GM12878 (cell line): Measurements from ENCODE around the gene EPOP. TPM values are rescaled to one million over a fixed set of nuclear protein-coding genes. Genes with fewer than 3 reads are reported as not detected.

Experiments used
- ATAC-seq: fragments of 200-7000 bp; cut with Tn5 transposase; 3 replicates; pipeline ENCODE4 v1.9.1; 2020; ENCODE audit warnings: mild to moderate bottlenecking, moderate library complexity
- BruUV-seq: library from RNA; stranded (reverse); fragments of 400-500 nt; replicated peaks from 2 replicates; lab custom pipeline; 2021; lab: Mats Ljungman, UMichigan
- CTCF ChIA-PET: fragments of 300-600 bp; sonication (Branson Sonifier 250); formaldehyde crosslinking; extraction: SDS; loops from one replicate; lab custom pipeline; 2021; ENCODE audit warnings: inconsistent platforms; lab: Yijun Ruan, JAX
- POLR2A ChIA-PET: fragments of 350-600 bp; formaldehyde crosslinking; extraction: SDS; loops from one replicate; lab custom pipeline; 2021; ENCODE audit warnings: inconsistent platforms; lab: Charles Lee
- RAD21 ChIA-PET: fragments of 300-600 bp; sonication (Branson Sonifier 250); formaldehyde crosslinking; loops from one replicate; lab custom pipeline; 2023; ENCODE audit warnings: antibody characterized with exemption; ENCODE audit not compliant: unreplicated experiment; lab: Charles Lee
- SMC1A ChIA-PET: fragments of 300-600 bp; sonication (Branson Sonifier 250); formaldehyde crosslinking; loops from one replicate; lab custom pipeline; 2023; ENCODE audit not compliant: unreplicated experiment, uncharacterized antibody; lab: Charles Lee
- DNase-seq: peaks from one replicate; pipeline ENCODE4 v3.0.0-alpha.2; 2011; ENCODE audit warnings: low read depth, low spot score
- FAIRE-seq: peaks from 3 replicates; lab custom pipeline; 2011; peaks lifted over from hg19 to GRCh38; lab: Jason Lieb, UNC
- H2AFZ ChIP-seq: 2 replicates; pipeline ENCODE4 v1.6.0; 2011; ENCODE audit warnings: low read depth, low read length, control low read depth; ENCODE audit not compliant: control insufficient read depth
- H3K27ac ChIP-seq: 2 replicates; pipeline ENCODE4 v1.5.1; 2011; ENCODE audit warnings: control low read depth; ENCODE audit not compliant: control insufficient read depth, insufficient read depth
- H3K27me3 ChIP-seq, 2 experiments: replicated peaks in 1 of 2; 2 replicates each; pipeline versions ENCODE4 v1.6.0 to v1.6.1; 2011; ENCODE audit warnings: low read length in 1 of 2; ENCODE audit not compliant: control insufficient read depth in 2 of 2, insufficient read depth in 2 of 2
- H3K36me3 ChIP-seq, 2 experiments: 2 replicates each; pipeline ENCODE4 v1.5.1; 2011; ENCODE audit warnings: low read length in 1 of 2; ENCODE audit not compliant: control insufficient read depth in 2 of 2, insufficient read depth in 2 of 2
- H3K4me1 ChIP-seq: 2 replicates; pipeline ENCODE4 v1.6.1; 2011; ENCODE audit warnings: mild to moderate bottlenecking, low read length, moderate library complexity, mixed read lengths; ENCODE audit not compliant: control insufficient read depth, insufficient read depth
- H3K4me2 ChIP-seq: 2 replicates; pipeline ENCODE4 v1.6.0; 2011; ENCODE audit warnings: control low read depth; ENCODE audit not compliant: control insufficient read depth, insufficient read depth
- H3K4me3 ChIP-seq: fragments of 200-600 bp; sonication (generic); 2 replicates; pipeline ENCODE4 v1.5.1; 2016
- H3K79me2 ChIP-seq: 2 replicates; pipeline ENCODE4 v1.6.0; 2011; ENCODE audit warnings: low read length; ENCODE audit not compliant: control insufficient read depth, insufficient read depth
- H3K9ac ChIP-seq: 2 replicates; pipeline ENCODE4 v1.8.0; 2011; ENCODE audit warnings: low read length, control low read depth, mixed read lengths; ENCODE audit not compliant: control insufficient read depth, insufficient read depth
- H3K9me3 ChIP-seq: replicated peaks from 3 replicates; pipeline ENCODE4 v1.5.1; 2011; ENCODE audit warnings: mild to moderate bottlenecking, low read length; ENCODE audit not compliant: control insufficient read depth, insufficient read depth
- H4K20me1 ChIP-seq: 2 replicates; pipeline ENCODE4 v1.6.0; 2011; ENCODE audit not compliant: control insufficient read depth, insufficient read depth
- BHLHE40 ChIP-seq, 2 experiments: fragments of 450-650 bp in 1 of 2; IDR thresholded peaks; 2 replicates each; pipeline ENCODE4 v1.6.1; 2011 to 2017; ENCODE audit warnings: low read depth in 2 of 2, borderline replicate concordance in 1 of 2, improper control_type of control experiment in 1 of 2, low read length in 1 of 2, mild to moderate bottlenecking in 1 of 2
- ETV6 ChIP-seq, 2 experiments: fragments of 450-650 bp in 1 of 2; IDR thresholded peaks in 1 of 2; conservative IDR thresholded peaks in 1 of 2; 2 replicates each; pipeline ENCODE4 v1.6.1; 2014; ENCODE audit warnings: antibody characterized with exemption in 1 of 2, borderline replicate concordance in 1 of 2, low read depth in 1 of 2, mild to moderate bottlenecking in 1 of 2, moderate library complexity in 1 of 2
- RFX5 ChIP-seq: IDR thresholded peaks from 2 replicates; pipeline ENCODE4 v1.6.1; 2011; ENCODE audit warnings: low read depth, low read length, improper control_type of control experiment
- SIX5 ChIP-seq: IDR thresholded peaks from 2 replicates; pipeline ENCODE4 v1.6.1; 2011; ENCODE audit warnings: mild to moderate bottlenecking, low read depth, low read length, moderate library complexity; ENCODE audit not compliant: severe bottlenecking
- SMARCA5 ChIP-seq: fragments of 450-650 bp; IDR thresholded peaks from 2 replicates; pipeline ENCODE4 v1.6.1; 2017; ENCODE audit warnings: mild to moderate bottlenecking
- WRNIP1 ChIP-seq: IDR thresholded peaks from 2 replicates; pipeline ENCODE4 v1.6.1; 2011; ENCODE audit warnings: low read depth, low read length, improper control_type of control experiment, borderline replicate concordance
- ZNF274 ChIP-seq: IDR thresholded peaks from one replicate; pipeline ENCODE4 v1.8.0; 2011; ENCODE audit not compliant: insufficient read length, insufficient read depth
- ZZZ3 ChIP-seq: IDR thresholded peaks from 2 replicates; pipeline ENCODE4 v1.6.1; 2011; ENCODE audit warnings: low read depth; ENCODE audit not compliant: control insufficient read depth, insufficient read length
- WGBS: methylation state at CpG from one replicate; pipeline ENCODE4 v1.1.6; 2016; ENCODE audit warnings: low lambda C conversion rate; ENCODE audit not compliant: insufficient replicate concordance, insufficient coverage; ENCODE audit errors: missing lambda C conversion rate; 5-methylcytosine and 5-hydroxymethylcytosine counted together
- in situ Hi-C: fragments of 300-500 bp; cut with MboI; formaldehyde crosslinking; loops from 9 replicates; pipeline ENCODE4 v1.14.3; 2018; ENCODE audit warnings: mixed read lengths
- intact Hi-C: fragments of 100-400 bp; cut with micrococcal nuclease; formaldehyde crosslinking; loops from one replicate; pipeline ENCODE4 v1.14.2; 2022; ENCODE audit not compliant: unreplicated experiment
- polyA plus RNA-seq, 11 experiments: library from polyadenylated mRNA; depleted of rRNA in 4 of 11; unstranded in 6 of 11; stranded (reverse) in 5 of 11; fragments of >200 nt; fragmentation: Nextera tagmentation in 4 of 11; fragmentation: Illumina TruSeq in 1 of 11; extraction: Ambion mirVana in 4 of 11; extraction: Trizol in 1 of 11; gene quantifications; 1 replicate in 1 of 11; 2 replicates in 10 of 11; pipeline versions ENCODE4 v1.2.1 to v1.2.3, GENCODE V29; 2011 to 2016; ENCODE audit warnings: inconsistent platforms in 2 of 11, missing spikeins in 2 of 11, low read depth in 1 of 11
- total RNA-seq, 4 experiments: library from RNA; depleted of rRNA in 3 of 4; stranded (reverse); fragments of >200 nt in 3 of 4; fragmentation: Illumina TruSeq in 1 of 4; extraction: Trizol in 1 of 4; gene quantifications; 2 replicates each; pipeline versions ENCODE4 v1.2.1 to v1.2.3, GENCODE V29; 2013 to 2021
- TF ChIP-seq, protein P1 (sequence below): fragments of 450-650 bp; IDR thresholded peaks from 2 replicates; pipeline ENCODE4 v1.6.1; 2017; ENCODE audit warnings: mild to moderate bottlenecking, moderate library complexity
- TF ChIP-seq, protein P2 (sequence below): fragments of 450-650 bp; formaldehyde crosslinking; IDR thresholded peaks from 2 replicates; pipeline ENCODE4 v1.4.0; 2022; ENCODE audit warnings: mild to moderate bottlenecking, moderate library complexity

Gene EPOP
- total and polyA plus RNA-seq, 10 of the 15 experiments (the other 5 are each of a cell fraction or from before 2014, with no cell fraction given): 0.53 to 9.0 (median 3.7) TPM

- TF ChIP-seq BHLHE40 (IDR thresholded peaks at IDR 0.05; ENCODE audit: borderline replicate concordance in 1 of 2, low read depth in 2 of 2, low read length in 1 of 2): peak in 1 of 2 experiments; percentile 22; a peak in 1 of 4 replicates
- no peak for TF ChIP-seq ZZZ3
- peak; percentile 66 for TF ChIP-seq SMARCA5
These were observed 11.5 kb downstream of the EPOP start (continued) for GRCh38 chr17:38663125-38663751.

DNA sequence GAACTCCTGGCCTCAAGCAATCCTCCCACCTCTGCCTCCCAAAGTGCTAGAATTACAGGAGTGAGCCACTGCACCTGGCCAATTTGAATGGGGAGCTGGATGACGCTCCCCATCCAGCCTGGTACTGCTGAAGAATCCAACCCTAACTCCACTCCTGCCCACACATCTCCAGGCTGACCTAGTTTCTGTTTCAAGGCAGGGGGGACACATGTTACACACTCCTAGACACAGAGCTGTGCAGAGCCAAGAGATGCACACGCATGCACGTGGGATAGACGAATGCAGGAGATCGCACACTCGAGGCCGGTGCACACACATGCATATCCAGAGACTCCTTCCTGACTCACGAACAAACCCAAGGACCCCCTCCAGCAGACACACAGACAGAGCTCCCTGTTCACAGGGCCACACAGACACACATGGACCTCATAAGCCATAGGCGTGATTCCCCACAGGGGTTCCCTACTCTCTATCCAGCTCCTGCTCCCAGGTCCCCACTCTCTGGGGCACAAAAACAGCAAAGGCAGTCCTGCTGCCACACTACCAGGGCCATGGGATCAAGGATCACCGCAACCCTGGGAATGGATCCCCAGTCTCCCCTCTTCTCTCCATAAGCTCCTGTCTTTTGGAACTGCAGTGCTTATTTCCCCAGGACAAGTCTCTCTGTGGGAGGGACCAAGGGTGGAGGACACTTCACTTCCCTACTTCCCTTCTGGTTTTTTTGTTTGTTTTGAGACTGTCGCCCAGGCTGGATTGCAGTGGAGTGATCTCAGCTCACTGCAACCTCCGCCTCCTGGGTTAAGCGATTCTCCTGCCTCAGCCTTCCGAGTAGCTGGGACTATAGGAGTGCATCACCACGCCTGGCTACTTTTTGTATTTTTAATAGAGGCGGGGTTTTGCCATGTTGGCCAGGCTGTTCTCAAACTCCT lies 14.4 kb downstream of the EPOP start:
- peaks cover 29% of the 10 kb centered on the region for H3K4me1 ChIP-seq
- no peak for DNase-seq
- ChIA-PET RAD21 (interaction anchor here (0.9 to 13.5 kb wide), 5 partner anchors 9 to 104 kb away, joined by 3 to 294 read pairs (median 3); partner anchors contain the start of gene SRCIN1), POLR2A (no interaction called here), SMC1A (interaction anchor here (10.8 kb wide), 1 partner anchor 105 kb away, joined by 227 read pairs; no protein-coding TSS in a partner anchor), CTCF (interaction anchor here (0.6 to 14.9 kb wide), 6 partner anchors 9 to 104 kb away, joined by 3 to 492 read pairs (median 6); no protein-coding TSS in a partner anchor)
- H4K20me1 ChIP-seq: no peaks in the 10 kb centered on the region
- H3K27me3 ChIP-seq: no peaks in the 10 kb centered on the region
- no peak overlapping the region for H3K27ac ChIP-seq
- H3K36me3 ChIP-seq: no peaks in the 10 kb centered on the region
- no peak overlapping the region for H2AFZ ChIP-seq
- no peak overlapping the region for H3K4me2 ChIP-seq
- no peak overlapping the region for H3K4me3 ChIP-seq
- intact Hi-C loops: no loop called here
- ATAC-seq: no peak
- H3K9me3 ChIP-seq: no peaks in the 10 kb centered on the region
- in situ Hi-C loops: loop anchor here (5.0 kb wide), 2 partner anchors 168 to 228 kb away; no protein-coding TSS in a partner anchor
- BruUV-seq: no TSS peak
- FAIRE-seq: no peak
- H3K9ac ChIP-seq: no peak overlapping the region
- WGBS: 78% methylated on average over 16 of the region's 16 CpGs
- no peak for TF ChIP-seq ETV6 (conservative IDR thresholded peaks at IDR 0.05 in 1 of 2, IDR thresholded peaks at IDR 0.05 in 1 of 2; ENCODE audit: borderline replicate concordance in 1 of 2, low read depth in 1 of 2)
- no peak for TF ChIP-seq WRNIP1
- TF ChIP-seq, protein P1, sequence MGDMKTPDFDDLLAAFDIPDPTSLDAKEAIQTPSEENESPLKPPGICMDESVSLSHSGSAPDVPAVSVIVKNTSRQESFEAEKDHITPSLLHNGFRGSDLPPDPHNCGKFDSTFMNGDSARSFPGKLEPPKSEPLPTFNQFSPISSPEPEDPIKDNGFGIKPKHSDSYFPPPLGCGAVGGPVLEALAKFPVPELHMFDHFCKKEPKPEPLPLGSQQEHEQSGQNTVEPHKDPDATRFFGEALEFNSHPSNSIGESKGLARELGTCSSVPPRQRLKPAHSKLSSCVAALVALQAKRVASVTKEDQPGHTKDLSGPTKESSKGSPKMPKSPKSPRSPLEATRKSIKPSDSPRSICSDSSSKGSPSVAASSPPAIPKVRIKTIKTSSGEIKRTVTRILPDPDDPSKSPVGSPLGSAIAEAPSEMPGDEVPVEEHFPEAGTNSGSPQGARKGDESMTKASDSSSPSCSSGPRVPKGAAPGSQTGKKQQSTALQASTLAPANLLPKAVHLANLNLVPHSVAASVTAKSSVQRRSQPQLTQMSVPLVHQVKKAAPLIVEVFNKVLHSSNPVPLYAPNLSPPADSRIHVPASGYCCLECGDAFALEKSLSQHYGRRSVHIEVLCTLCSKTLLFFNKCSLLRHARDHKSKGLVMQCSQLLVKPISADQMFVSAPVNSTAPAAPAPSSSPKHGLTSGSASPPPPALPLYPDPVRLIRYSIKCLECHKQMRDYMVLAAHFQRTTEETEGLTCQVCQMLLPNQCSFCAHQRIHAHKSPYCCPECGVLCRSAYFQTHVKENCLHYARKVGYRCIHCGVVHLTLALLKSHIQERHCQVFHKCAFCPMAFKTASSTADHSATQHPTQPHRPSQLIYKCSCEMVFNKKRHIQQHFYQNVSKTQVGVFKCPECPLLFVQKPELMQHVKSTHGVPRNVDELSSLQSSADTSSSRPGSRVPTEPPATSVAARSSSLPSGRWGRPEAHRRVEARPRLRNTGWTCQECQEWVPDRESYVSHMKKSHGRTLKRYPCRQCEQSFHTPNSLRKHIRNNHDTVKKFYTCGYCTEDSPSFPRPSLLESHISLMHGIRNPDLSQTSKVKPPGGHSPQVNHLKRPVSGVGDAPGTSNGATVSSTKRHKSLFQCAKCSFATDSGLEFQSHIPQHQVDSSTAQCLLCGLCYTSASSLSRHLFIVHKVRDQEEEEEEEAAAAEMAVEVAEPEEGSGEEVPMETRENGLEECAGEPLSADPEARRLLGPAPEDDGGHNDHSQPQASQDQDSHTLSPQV: no peak
- TF ChIP-seq SIX5: no peak
- no peak for TF ChIP-seq ZNF274
- TF ChIP-seq, protein P2, sequence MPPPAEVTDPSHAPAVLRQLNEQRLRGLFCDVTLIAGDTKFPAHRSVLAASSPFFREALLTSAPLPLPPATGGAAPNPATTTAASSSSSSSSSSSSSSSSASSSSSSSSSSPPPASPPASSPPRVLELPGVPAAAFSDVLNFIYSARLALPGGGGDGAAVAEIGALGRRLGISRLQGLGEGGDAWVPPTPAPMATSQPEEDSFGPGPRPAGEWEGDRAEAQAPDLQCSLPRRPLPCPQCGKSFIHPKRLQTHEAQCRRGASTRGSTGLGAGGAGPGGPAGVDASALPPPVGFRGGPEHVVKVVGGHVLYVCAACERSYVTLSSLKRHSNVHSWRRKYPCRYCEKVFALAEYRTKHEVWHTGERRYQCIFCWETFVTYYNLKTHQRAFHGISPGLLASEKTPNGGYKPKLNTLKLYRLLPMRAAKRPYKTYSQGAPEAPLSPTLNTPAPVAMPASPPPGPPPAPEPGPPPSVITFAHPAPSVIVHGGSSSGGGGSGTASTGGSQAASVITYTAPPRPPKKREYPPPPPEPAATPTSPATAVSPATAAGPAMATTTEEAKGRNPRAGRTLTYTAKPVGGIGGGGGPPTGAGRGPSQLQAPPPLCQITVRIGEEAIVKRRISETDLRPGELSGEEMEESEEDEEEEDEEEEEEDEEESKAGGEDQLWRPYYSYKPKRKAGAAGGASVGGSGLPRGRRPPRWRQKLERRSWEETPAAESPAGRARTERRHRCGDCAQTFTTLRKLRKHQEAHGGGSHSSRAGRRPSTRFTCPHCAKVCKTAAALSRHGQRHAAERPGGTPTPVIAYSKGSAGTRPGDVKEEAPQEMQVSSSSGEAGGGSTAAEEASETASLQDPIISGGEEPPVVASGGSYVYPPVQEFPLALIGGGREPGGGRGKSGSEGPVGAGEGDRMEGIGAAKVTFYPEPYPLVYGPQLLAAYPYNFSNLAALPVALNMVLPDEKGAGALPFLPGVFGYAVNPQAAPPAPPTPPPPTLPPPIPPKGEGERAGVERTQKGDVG: no peak
- TF ChIP-seq RFX5: no peak
- H3K79me2 ChIP-seq: no peaks in the 10 kb centered on the region
